GM12878 (cell line): Measurements from ENCODE around the gene ADGRG1. TPM values are rescaled to one million over a fixed set of nuclear protein-coding genes. Genes with fewer than 3 reads are reported as not detected.

ENCODE experiments used
- ATAC-seq: fragments of 200-7000 bp; cut with Tn5 transposase; 3 replicates; pipeline ENCODE4 v1.9.1; 2020; ENCODE audit warnings: mild to moderate bottlenecking, moderate library complexity
- BruUV-seq: library from RNA; stranded (reverse); fragments of 400-500 nt; replicated peaks from 2 replicates; lab custom pipeline; 2021; lab: Mats Ljungman, UMichigan
- CTCF ChIA-PET: fragments of 300-600 bp; sonication (Branson Sonifier 250); formaldehyde crosslinking; extraction: SDS; loops from one replicate; lab custom pipeline; 2021; ENCODE audit warnings: inconsistent platforms; lab: Yijun Ruan, JAX
- POLR2A ChIA-PET: fragments of 350-600 bp; formaldehyde crosslinking; extraction: SDS; loops from one replicate; lab custom pipeline; 2021; ENCODE audit warnings: inconsistent platforms; lab: Charles Lee
- RAD21 ChIA-PET: fragments of 300-600 bp; sonication (Branson Sonifier 250); formaldehyde crosslinking; loops from one replicate; lab custom pipeline; 2023; ENCODE audit warnings: antibody characterized with exemption; ENCODE audit not compliant: unreplicated experiment; lab: Charles Lee
- SMC1A ChIA-PET: fragments of 300-600 bp; sonication (Branson Sonifier 250); formaldehyde crosslinking; loops from one replicate; lab custom pipeline; 2023; ENCODE audit not compliant: unreplicated experiment, uncharacterized antibody; lab: Charles Lee
- DNase-seq: peaks from one replicate; pipeline ENCODE4 v3.0.0-alpha.2; 2011; ENCODE audit warnings: low read depth, low spot score
- FAIRE-seq: peaks from 3 replicates; lab custom pipeline; 2011; peaks lifted over from hg19 to GRCh38; lab: Jason Lieb, UNC
- H2AFZ ChIP-seq: 2 replicates; pipeline ENCODE4 v1.6.0; 2011; ENCODE audit warnings: low read depth, low read length, control low read depth; ENCODE audit not compliant: control insufficient read depth
- H3K27ac ChIP-seq: 2 replicates; pipeline ENCODE4 v1.5.1; 2011; ENCODE audit warnings: control low read depth; ENCODE audit not compliant: control insufficient read depth, insufficient read depth
- H3K27me3 ChIP-seq, 2 experiments: replicated peaks in 1 of 2; 2 replicates each; pipeline versions ENCODE4 v1.6.0 to v1.6.1; 2011; ENCODE audit warnings: low read length in 1 of 2; ENCODE audit not compliant: control insufficient read depth in 2 of 2, insufficient read depth in 2 of 2
- H3K36me3 ChIP-seq, 2 experiments: 2 replicates each; pipeline ENCODE4 v1.5.1; 2011; ENCODE audit warnings: low read length in 1 of 2; ENCODE audit not compliant: control insufficient read depth in 2 of 2, insufficient read depth in 2 of 2
- H3K4me1 ChIP-seq: 2 replicates; pipeline ENCODE4 v1.6.1; 2011; ENCODE audit warnings: mild to moderate bottlenecking, low read length, moderate library complexity, mixed read lengths; ENCODE audit not compliant: control insufficient read depth, insufficient read depth
- H3K4me2 ChIP-seq: 2 replicates; pipeline ENCODE4 v1.6.0; 2011; ENCODE audit warnings: control low read depth; ENCODE audit not compliant: control insufficient read depth, insufficient read depth
- H3K4me3 ChIP-seq: fragments of 200-600 bp; sonication (generic); 2 replicates; pipeline ENCODE4 v1.5.1; 2016
- H3K79me2 ChIP-seq: 2 replicates; pipeline ENCODE4 v1.6.0; 2011; ENCODE audit warnings: low read length; ENCODE audit not compliant: control insufficient read depth, insufficient read depth
- H3K9ac ChIP-seq: 2 replicates; pipeline ENCODE4 v1.8.0; 2011; ENCODE audit warnings: low read length, control low read depth, mixed read lengths; ENCODE audit not compliant: control insufficient read depth, insufficient read depth
- H3K9me3 ChIP-seq: replicated peaks from 3 replicates; pipeline ENCODE4 v1.5.1; 2011; ENCODE audit warnings: mild to moderate bottlenecking, low read length; ENCODE audit not compliant: control insufficient read depth, insufficient read depth
- H4K20me1 ChIP-seq: 2 replicates; pipeline ENCODE4 v1.6.0; 2011; ENCODE audit not compliant: control insufficient read depth, insufficient read depth
- MEF2B ChIP-seq: fragments of 450-650 bp; IDR thresholded peaks from 2 replicates; pipeline ENCODE4 v1.6.1; 2018; ENCODE audit warnings: mild to moderate bottlenecking, moderate library complexity; ENCODE audit not compliant: partially characterized antibody, poor library complexity, severe bottlenecking
- MTA3 ChIP-seq: IDR thresholded peaks from 2 replicates; pipeline ENCODE4 v1.6.1; 2012; ENCODE audit warnings: low read length, inconsistent platforms, borderline replicate concordance
- WRNIP1 ChIP-seq: IDR thresholded peaks from 2 replicates; pipeline ENCODE4 v1.6.1; 2011; ENCODE audit warnings: low read depth, low read length, improper control_type of control experiment, borderline replicate concordance
- ZNF217 ChIP-seq: fragments of 450-650 bp; IDR thresholded peaks from 2 replicates; pipeline ENCODE4 v1.6.1; 2017; ENCODE audit warnings: antibody characterized with exemption, mild to moderate bottlenecking
- WGBS: methylation state at CpG from one replicate; pipeline ENCODE4 v1.1.6; 2016; ENCODE audit warnings: low lambda C conversion rate; ENCODE audit not compliant: insufficient replicate concordance, insufficient coverage; ENCODE audit errors: missing lambda C conversion rate; 5-methylcytosine and 5-hydroxymethylcytosine counted together
- in situ Hi-C: fragments of 300-500 bp; cut with MboI; formaldehyde crosslinking; loops from 9 replicates; pipeline ENCODE4 v1.14.3; 2018; ENCODE audit warnings: mixed read lengths
- intact Hi-C: fragments of 100-400 bp; cut with micrococcal nuclease; formaldehyde crosslinking; loops from one replicate; pipeline ENCODE4 v1.14.2; 2022; ENCODE audit not compliant: unreplicated experiment
- polyA plus RNA-seq, 11 experiments: library from polyadenylated mRNA; depleted of rRNA in 4 of 11; unstranded in 6 of 11; stranded (reverse) in 5 of 11; fragments of >200 nt; fragmentation: Nextera tagmentation in 4 of 11; fragmentation: Illumina TruSeq in 1 of 11; extraction: Ambion mirVana in 4 of 11; extraction: Trizol in 1 of 11; gene quantifications; 1 replicate in 1 of 11; 2 replicates in 10 of 11; pipeline versions ENCODE4 v1.2.1 to v1.2.3, GENCODE V29; 2011 to 2016; ENCODE audit warnings: inconsistent platforms in 2 of 11, missing spikeins in 2 of 11, low read depth in 1 of 11
- total RNA-seq, 4 experiments: library from RNA; depleted of rRNA in 3 of 4; stranded (reverse); fragments of >200 nt in 3 of 4; fragmentation: Illumina TruSeq in 1 of 4; extraction: Trizol in 1 of 4; gene quantifications; 2 replicates each; pipeline versions ENCODE4 v1.2.1 to v1.2.3, GENCODE V29; 2013 to 2021
- TF ChIP-seq, protein P1 (sequence below): fragments of 450-650 bp; IDR thresholded peaks from 2 replicates; pipeline ENCODE4 v1.6.1; 2017; ENCODE audit warnings: mild to moderate bottlenecking, moderate library complexity

Gene ADGRG1
- total and polyA plus RNA-seq, 10 of the 15 experiments (the other 5 are each of a cell fraction or from before 2014, with no cell fraction given): 0.07 to 2.0 (median 0.75) TPM

DNA sequence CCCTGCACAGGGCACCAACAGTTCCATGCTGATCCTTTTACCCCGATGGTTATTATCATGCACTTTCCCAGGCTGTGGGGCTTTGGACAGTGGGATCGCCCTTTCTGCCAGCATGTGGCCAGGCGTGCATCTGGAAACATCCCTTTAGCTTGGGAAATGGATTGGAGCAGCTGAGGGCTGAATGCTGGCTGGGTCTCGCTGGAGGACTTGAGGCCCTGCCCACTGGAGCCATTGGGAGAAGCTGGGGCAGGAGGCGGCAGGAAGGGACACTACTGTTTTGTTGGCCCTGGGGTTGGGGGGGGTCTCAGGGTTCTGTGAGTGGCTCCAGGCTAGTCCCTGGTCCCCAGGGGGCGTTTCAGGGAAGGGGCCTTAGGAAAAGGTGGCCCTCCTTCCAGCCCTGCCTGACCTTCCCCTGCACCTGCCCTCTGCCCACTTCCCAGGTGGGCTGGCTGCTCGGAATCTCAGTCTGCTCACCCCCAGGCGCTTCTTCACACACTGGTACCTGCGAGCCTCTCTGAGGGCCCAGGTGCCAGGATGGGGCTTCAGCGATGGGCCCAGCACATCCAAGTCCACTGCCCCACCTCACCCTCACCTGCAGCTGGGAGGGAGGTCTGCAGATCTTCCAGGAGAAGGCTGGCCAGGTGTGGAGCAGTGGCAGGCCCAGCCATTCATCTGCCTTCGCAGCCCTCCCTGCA lies 38.1 kb downstream of the ADGRG1 start (continued):
- TF ChIP-seq, protein P1, sequence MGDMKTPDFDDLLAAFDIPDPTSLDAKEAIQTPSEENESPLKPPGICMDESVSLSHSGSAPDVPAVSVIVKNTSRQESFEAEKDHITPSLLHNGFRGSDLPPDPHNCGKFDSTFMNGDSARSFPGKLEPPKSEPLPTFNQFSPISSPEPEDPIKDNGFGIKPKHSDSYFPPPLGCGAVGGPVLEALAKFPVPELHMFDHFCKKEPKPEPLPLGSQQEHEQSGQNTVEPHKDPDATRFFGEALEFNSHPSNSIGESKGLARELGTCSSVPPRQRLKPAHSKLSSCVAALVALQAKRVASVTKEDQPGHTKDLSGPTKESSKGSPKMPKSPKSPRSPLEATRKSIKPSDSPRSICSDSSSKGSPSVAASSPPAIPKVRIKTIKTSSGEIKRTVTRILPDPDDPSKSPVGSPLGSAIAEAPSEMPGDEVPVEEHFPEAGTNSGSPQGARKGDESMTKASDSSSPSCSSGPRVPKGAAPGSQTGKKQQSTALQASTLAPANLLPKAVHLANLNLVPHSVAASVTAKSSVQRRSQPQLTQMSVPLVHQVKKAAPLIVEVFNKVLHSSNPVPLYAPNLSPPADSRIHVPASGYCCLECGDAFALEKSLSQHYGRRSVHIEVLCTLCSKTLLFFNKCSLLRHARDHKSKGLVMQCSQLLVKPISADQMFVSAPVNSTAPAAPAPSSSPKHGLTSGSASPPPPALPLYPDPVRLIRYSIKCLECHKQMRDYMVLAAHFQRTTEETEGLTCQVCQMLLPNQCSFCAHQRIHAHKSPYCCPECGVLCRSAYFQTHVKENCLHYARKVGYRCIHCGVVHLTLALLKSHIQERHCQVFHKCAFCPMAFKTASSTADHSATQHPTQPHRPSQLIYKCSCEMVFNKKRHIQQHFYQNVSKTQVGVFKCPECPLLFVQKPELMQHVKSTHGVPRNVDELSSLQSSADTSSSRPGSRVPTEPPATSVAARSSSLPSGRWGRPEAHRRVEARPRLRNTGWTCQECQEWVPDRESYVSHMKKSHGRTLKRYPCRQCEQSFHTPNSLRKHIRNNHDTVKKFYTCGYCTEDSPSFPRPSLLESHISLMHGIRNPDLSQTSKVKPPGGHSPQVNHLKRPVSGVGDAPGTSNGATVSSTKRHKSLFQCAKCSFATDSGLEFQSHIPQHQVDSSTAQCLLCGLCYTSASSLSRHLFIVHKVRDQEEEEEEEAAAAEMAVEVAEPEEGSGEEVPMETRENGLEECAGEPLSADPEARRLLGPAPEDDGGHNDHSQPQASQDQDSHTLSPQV: no peak
- no peak for TF ChIP-seq MEF2B
- TF ChIP-seq ZNF217: no peak
- no peak for TF ChIP-seq MTA3
- TF ChIP-seq, all 136 proteins: peak for 0

DNA sequence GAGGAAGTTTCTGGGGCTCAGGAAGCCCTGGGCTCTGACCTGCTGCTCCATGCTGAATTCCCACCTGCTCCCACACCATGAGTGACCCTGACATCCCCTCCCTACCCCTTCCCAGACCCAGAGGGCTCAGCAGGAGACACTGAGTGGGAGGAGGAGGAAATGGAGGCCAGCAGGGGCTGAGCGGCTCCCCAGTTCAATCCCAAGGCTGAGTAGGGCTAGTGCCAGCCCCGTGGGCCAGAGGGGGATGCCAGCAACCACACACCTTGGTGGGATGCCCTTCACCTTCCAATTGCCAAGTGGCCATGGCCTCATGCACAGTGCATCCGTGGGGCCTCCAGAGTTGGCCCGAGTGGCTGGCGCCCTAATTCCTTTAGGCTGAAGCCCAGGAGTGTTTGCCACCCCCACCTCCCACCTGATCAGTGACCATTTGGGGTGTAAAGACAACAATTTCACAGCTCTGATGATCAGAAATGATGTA lies 38.7 kb downstream of the ADGRG1 start:
- RAD21 ChIA-PET: no interaction called here
- no peaks in the 10 kb centered on the region for H4K20me1 ChIP-seq
- BruUV-seq: no TSS peak
- H3K4me1 ChIP-seq: no peaks in the 10 kb centered on the region
- DNase-seq (no peak), ATAC-seq (no peak; the same call in 2 of the 3 replicates), FAIRE-seq (no peak)
- H3K4me3 ChIP-seq: no peak overlapping the region
- SMC1A ChIA-PET: no interaction called here
- no peak overlapping the region for H3K4me2 ChIP-seq
- no peak overlapping the region for H3K9ac ChIP-seq
- CTCF ChIA-PET: no interaction called here
- no peak for TF ChIP-seq WRNIP1
- no peak overlapping the region for H3K27ac ChIP-seq
- H3K27me3 ChIP-seq: peaks cover 3 to 4% of the 10 kb centered on the region in 2 experiments; a peak in 3 of 4 replicates
- no peaks in the 10 kb centered on the region for H3K79me2 ChIP-seq
- no peaks in the 10 kb centered on the region for H3K9me3 ChIP-seq
- in situ Hi-C loops: no loop called here
- no peaks in the 10 kb centered on the region for H3K36me3 ChIP-seq
- H2AFZ ChIP-seq: no peak overlapping the region
- 4% methylated on average over 5 of the region's 5 CpGs for WGBS
- POLR2A ChIA-PET: no interaction called here
- intact Hi-C loops: no loop called here
